Fibroblast of the aortic adventitia (primary cell): ENCODE results near the gene NR4A1. TPM values are rescaled to one million over a fixed set of nuclear protein-coding genes. Genes with fewer than 3 reads are reported as not detected.

Experiments used
- DNase-seq: peaks from one replicate; pipeline ENCODE4 v3.0.0-alpha.2; 2010; ENCODE audit warnings: low read depth
- H3K4me3 ChIP-seq: 2 replicates; pipeline ENCODE4 v1.5.1; 2011; ENCODE audit warnings: low read depth, mild to moderate bottlenecking, control low read depth, low read length, moderate library complexity
- CTCF ChIP-seq: IDR thresholded peaks from 2 replicates; pipeline ENCODE4 v1.5.1; 2011; ENCODE audit warnings: mild to moderate bottlenecking, low read length, control low read depth, inconsistent platforms; ENCODE audit not compliant: insufficient read depth
- total RNA-seq: library from RNA; depleted of rRNA; stranded (reverse); fragments of >200 nt; gene quantifications from 2 replicates; pipeline ENCODE4 v1.2.3, GENCODE V29; 2012; ENCODE audit warnings: low replicate concordance

Gene NR4A1
- total RNA-seq, 1 donor = 3.9 TPM

- no peak for TF ChIP-seq CTCF
- no peak for DNase-seq
Observed at GRCh38 chr12:52049286-52049685, 2.0 kb upstream of the NR4A1 start.

GRCh38 chr12:52049688-52050087 lies 1.6 kb upstream of the NR4A1 start:
- H3K4me3 ChIP-seq = no peak overlapping the region
- DNase-seq = no peak
- TF ChIP-seq CTCF = no peak

More at GRCh38 chr12:52049286-52049685, 2.0 kb upstream of the NR4A1 start:
- H3K4me3 ChIP-seq = no peak overlapping the region

GRCh38 chr12:52050116-52050757 lies 1.0 kb upstream of the NR4A1 start:
- H3K4me3 ChIP-seq = peak overlapping the region; percentile 66
- no peak for TF ChIP-seq CTCF
- peak; percentile 73 for DNase-seq

- no peak for TF ChIP-seq CTCF
- H3K4me3 ChIP-seq = peak overlapping the region; percentile 79
- peak; percentile 65 for DNase-seq
Observed at GRCh38 chr12:52052468-52053186, 1.4 kb downstream of the NR4A1 start.

- peak overlapping the region; percentile 14 for H3K4me3 ChIP-seq
- TF ChIP-seq CTCF = no peak
- DNase-seq = peak; percentile 70
Observed at GRCh38 chr12:52053536-52054209, 2.4 kb downstream of the NR4A1 start.

GRCh38 chr12:52054231-52054832 lies 3.1 kb downstream of the NR4A1 start:
- H3K4me3 ChIP-seq = no peak overlapping the region
- peak; percentile 68 for DNase-seq
- no peak for TF ChIP-seq CTCF
